Upper lobe of left lung (tissue), 6 donors: ENCODE measurements around the gene PDGFD. TPM values are rescaled to one million over a fixed set of nuclear protein-coding genes. Genes with fewer than 3 reads are reported as not detected.

Experiments
- ATAC-seq, 2 donors: fragments of 200-7000 bp; cut with Tn5 transposase; one replicate each; pipeline ENCODE4 v1.9.1; 2022; ENCODE audit warnings: mild to moderate bottlenecking in 2 of 2, moderate library complexity in 2 of 2; ENCODE audit not compliant: low FRiP score in 2 of 2
- DNase-seq, 2 donors: peaks; one replicate each; pipeline ENCODE4 v3.0.0-alpha.2; 2019 to 2020
- H3K27ac ChIP-seq, 4 donors: fragments of 200-600 bp; sonication (generic); one replicate each; pipeline ENCODE4 v1.5.1; 2016 to 2019
- H3K27me3 ChIP-seq, 4 donors: fragments of 200-600 bp; sonication (generic); one replicate each; pipeline ENCODE4 v1.5.1; 2017 to 2019
- H3K36me3 ChIP-seq, 4 donors: fragments of 200-600 bp; sonication (generic); one replicate each; pipeline ENCODE4 v1.5.1; 2016 to 2019
- H3K4me1 ChIP-seq, 4 donors: fragments of 200-600 bp; sonication (generic); one replicate each; pipeline ENCODE4 v1.5.1; 2018 to 2019
- H3K4me3 ChIP-seq, 4 donors: fragments of 200-600 bp; sonication (generic); one replicate each; pipeline ENCODE4 v1.5.1; 2017 to 2019; ENCODE audit warnings: mild to moderate bottlenecking in 2 of 4, moderate library complexity in 1 of 4
- H3K9me3 ChIP-seq, 4 donors: fragments of 200-600 bp; sonication (generic); one replicate each; pipeline ENCODE4 v1.5.1; 2018 to 2019
- EP300 ChIP-seq, 4 donors: sonication (generic); formaldehyde crosslinking; IDR thresholded peaks; one replicate each; pipeline ENCODE4 v1.5.1; 2017; ENCODE audit warnings: antibody characterized with exemption in 4 of 4, control low read depth in 2 of 4
- POLR2A ChIP-seq, 4 donors: fragments of 450-650 bp; IDR thresholded peaks; one replicate each; pipeline ENCODE4 v1.5.1; 2016 to 2017; ENCODE audit warnings: antibody characterized with exemption in 4 of 4, mild to moderate bottlenecking in 2 of 4
- POLR2AphosphoS5 ChIP-seq, 2 donors: sonication (generic); formaldehyde crosslinking; IDR thresholded peaks; one replicate each; pipeline ENCODE4 v1.5.1; 2017; ENCODE audit warnings: antibody characterized with exemption in 2 of 2
- WGBS, 2 donors: methylation state at CpG; one replicate each; pipeline ENCODE4 v1.1.5; 2017 to 2018; 5-methylcytosine and 5-hydroxymethylcytosine counted together
- total RNA-seq, 6 donors: library from RNA; depleted of rRNA in 4 of 6; stranded (reverse); fragments of >200 nt in 4 of 6; gene quantifications; one replicate each; pipeline versions ENCODE4 v1.1.0 to v1.2.1, GENCODE V29; 2016 to 2021
- TF ChIP-seq, protein P1 (sequence below), 6 experiments: fragments of 450-650 bp in 4 of 6; fragments of 200-600 bp in 2 of 6; sonication (generic) in 2 of 6; IDR thresholded peaks; one replicate each; pipeline ENCODE4 v1.5.1; 2016 to 2019; ENCODE audit warnings: antibody characterized with exemption in 6 of 6
- donor health status: DM: no; HTN: no; CAD: no; lungs with moderate emphysema.
- donor health status: DM: no; HTN: yes; CAD: no; lungs with severe emphysema.

Gene PDGFD
- total RNA-seq, 6 donors from 2014 or later: 2.1 to 6.6 (median 2.7) TPM; not detected in 1

DNA sequence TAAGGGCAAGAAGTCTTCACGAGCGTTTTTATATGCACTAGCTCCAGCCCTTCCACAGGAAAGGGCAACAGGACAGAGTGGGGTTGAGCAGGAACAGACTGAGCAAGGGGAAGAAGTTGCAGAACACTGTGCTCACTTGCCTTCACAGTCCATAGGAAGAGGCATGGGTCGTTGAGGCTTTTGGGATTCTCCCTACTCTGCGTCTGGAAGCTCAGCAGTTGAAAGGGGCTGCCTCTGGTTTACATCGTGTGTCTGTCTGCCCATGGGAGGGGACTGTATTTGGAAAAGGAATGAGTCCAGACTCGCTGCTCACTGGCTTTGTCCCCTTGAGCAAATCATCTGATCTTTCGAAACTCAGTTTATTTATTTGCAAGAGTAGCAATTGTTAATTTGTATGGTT, 1.1 kb upstream of the PDGFD start:
- DNase-seq (no peak), ATAC-seq (no peak)
- Histone ChIP-seq H3K4me3 (no peak overlapping the region), H3K9me3 (no peaks in the 10 kb centered on the region), H3K27me3 (no peaks in the 10 kb centered on the region), H3K36me3 (no peaks in the 10 kb centered on the region), H3K27ac (no peak overlapping the region), H3K4me1 (peaks cover 10 to 18% (median 14%) of the 10 kb centered on the region in 4 donors)
- TF ChIP-seq, protein P1, sequence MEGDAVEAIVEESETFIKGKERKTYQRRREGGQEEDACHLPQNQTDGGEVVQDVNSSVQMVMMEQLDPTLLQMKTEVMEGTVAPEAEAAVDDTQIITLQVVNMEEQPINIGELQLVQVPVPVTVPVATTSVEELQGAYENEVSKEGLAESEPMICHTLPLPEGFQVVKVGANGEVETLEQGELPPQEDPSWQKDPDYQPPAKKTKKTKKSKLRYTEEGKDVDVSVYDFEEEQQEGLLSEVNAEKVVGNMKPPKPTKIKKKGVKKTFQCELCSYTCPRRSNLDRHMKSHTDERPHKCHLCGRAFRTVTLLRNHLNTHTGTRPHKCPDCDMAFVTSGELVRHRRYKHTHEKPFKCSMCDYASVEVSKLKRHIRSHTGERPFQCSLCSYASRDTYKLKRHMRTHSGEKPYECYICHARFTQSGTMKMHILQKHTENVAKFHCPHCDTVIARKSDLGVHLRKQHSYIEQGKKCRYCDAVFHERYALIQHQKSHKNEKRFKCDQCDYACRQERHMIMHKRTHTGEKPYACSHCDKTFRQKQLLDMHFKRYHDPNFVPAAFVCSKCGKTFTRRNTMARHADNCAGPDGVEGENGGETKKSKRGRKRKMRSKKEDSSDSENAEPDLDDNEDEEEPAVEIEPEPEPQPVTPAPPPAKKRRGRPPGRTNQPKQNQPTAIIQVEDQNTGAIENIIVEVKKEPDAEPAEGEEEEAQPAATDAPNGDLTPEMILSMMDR (IDR thresholded peaks at IDR 0.05): no peak
- no peak for TF ChIP-seq POLR2A (IDR thresholded peaks at IDR 0.05)
- TF ChIP-seq POLR2AphosphoS5 (IDR thresholded peaks at IDR 0.05): no peak
- TF ChIP-seq EP300 (IDR thresholded peaks at IDR 0.05): no peak
- 77 to 81% methylated on average over 7 of the region's 7 CpGs for WGBS, 2 donors

DNA sequence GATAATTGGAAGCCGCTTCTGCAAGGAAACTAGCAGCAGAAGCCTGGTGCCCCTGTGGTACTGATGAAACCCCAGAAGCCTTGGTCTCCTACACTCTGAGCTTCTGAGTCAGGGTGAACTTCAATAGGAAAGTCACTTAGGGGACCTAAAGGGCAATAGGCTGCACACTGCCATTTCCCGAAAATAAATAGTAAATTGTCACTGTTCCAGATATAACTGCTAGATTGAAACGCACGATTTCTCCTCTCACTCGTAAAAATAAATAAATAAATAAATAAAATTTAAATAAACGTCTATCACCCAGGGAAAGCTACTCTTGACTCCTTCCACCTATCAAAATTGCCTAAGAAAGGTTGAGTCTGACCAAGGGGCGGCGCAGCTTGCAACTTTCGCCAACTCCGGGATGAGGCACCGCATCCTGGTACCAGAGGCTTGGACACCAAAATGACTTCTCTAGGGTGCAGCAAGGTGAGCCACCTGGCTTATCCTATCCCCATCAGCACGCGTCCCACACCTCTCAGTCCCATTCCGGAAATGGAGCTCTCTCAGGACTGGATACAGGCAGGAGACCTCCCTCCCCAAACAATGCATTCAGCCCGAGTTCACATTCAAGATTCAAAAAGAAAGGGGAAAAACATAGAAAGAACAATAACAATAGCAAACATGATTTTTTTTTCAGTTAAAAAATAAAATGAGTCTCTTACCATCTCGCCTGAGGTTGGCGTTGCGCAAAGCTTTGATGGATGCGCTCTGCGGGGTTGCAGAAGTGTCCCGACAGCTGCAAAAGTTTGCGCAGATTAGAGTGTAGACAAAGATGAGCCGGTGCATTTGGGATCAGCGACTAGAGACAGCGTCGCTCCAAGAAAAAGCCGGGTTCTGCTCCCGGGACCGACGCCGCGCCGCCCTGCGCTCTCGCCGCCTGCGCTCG, 583 bp downstream of the PDGFD start:
- peak overlapping the region; percentile 22 to 51 (median 42) for H3K4me3 ChIP-seq
- H3K9me3 ChIP-seq: no peaks in the 10 kb centered on the region
- H3K36me3 ChIP-seq: no peaks in the 10 kb centered on the region
- 6 to 8% methylated on average over 28 to 38 of the region's 38 CpGs for WGBS, 2 donors
- no peak overlapping the region for H3K27ac ChIP-seq
- no peak for TF ChIP-seq EP300 (IDR thresholded peaks at IDR 0.05)
- no peak for TF ChIP-seq POLR2A (IDR thresholded peaks at IDR 0.05)
- TF ChIP-seq POLR2AphosphoS5 (IDR thresholded peaks at IDR 0.05): no peak
- TF ChIP-seq, protein P1 (IDR thresholded peaks at IDR 0.05): no peak
- ATAC-seq (peak in 1 of 2 donors; percentile 45), DNase-seq (no peak)
- H3K4me1 ChIP-seq: peaks cover 10 to 18% (median 14%) of the 10 kb centered on the region in 4 donors
- H3K27me3 ChIP-seq: no peaks in the 10 kb centered on the region

DNA sequence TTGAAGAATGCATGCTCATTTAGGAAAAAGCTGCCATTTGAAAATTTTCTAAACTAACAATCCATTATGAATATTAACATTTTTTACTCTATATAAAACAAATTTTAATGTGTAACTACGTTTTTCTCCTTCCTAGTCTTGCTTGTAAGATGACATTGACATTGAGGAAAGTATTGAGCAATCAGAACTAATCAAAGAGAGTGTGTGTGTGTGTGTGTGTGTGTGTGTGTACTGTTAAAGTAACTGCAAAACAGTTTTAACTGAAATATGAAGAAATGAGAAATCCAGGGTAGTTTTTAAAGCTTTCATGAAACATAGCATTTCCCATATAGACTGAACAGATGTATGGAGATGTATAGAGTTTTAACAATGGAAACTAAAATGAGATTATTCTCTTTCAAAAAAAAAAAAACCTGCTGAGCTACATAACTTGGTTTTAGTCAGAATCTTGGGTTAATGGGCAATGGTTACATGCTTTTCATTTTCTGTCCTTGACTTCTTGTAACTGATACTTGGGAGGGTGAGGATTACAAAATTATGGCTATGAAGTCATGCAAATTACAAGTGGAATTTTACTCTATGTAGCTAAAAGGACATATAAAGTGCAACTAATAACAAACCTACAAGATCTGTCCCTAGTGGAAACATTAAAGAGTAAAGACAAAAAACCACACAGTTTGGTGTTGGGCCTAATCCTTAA, 2.0 kb downstream of the PDGFD start:
- WGBS, 2 donors: 24 to 58% methylated on average over 1 of the region's 1 CpG
- TF ChIP-seq EP300 (IDR thresholded peaks at IDR 0.05): no peak
- no peak for TF ChIP-seq POLR2AphosphoS5 (IDR thresholded peaks at IDR 0.05)
- TF ChIP-seq, protein P1 (IDR thresholded peaks at IDR 0.05): no peak
- TF ChIP-seq POLR2A (IDR thresholded peaks at IDR 0.05): no peak
- H3K4me3 ChIP-seq: no peak overlapping the region
- H3K4me1 ChIP-seq: peaks cover 10 to 18% (median 14%) of the 10 kb centered on the region in 4 donors
- DNase-seq (no peak), ATAC-seq (no peak)
- H3K27ac ChIP-seq: no peak overlapping the region
- H3K9me3 ChIP-seq: no peaks in the 10 kb centered on the region
- no peaks in the 10 kb centered on the region for H3K36me3 ChIP-seq
- no peaks in the 10 kb centered on the region for H3K27me3 ChIP-seq

DNA sequence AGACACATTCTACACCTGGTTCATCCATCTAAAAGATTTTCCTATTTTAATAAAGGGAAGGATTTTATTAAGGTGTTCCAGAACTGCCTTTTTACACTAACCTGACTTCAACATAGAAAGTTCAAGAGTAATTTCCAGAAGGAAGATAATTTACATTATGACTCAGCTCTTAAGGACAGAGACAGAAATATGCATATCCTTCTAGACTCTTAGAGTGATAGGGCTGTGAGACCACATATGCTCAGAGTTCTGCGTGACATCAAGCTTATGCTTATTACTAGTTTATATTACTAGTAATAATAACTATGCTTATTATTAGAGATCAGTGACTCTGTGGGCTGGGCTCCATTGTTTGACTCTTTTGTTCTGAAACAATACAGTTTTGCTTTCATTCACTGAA, 4.6 kb downstream of the PDGFD start:
- Histone ChIP-seq H3K36me3 (no peaks in the 10 kb centered on the region), H3K27ac (no peak overlapping the region), H3K9me3 (no peaks in the 10 kb centered on the region), H3K4me1 (peaks cover 10 to 18% (median 14%) of the 10 kb centered on the region in 4 donors), H3K27me3 (no peaks in the 10 kb centered on the region), H3K4me3 (no peak overlapping the region)
- WGBS, 2 donors: 96 to 100% methylated on average over 1 of the region's 1 CpG
- no peak for DNase-seq
- ATAC-seq: no peak
- TF ChIP-seq POLR2A (IDR thresholded peaks at IDR 0.05) (no peak), POLR2AphosphoS5 (IDR thresholded peaks at IDR 0.05) (no peak), EP300 (IDR thresholded peaks at IDR 0.05) (no peak)
- TF ChIP-seq, protein P1 (IDR thresholded peaks at IDR 0.05): no peak
